ENCODE measurements around the gene NME2.
"Not testable (repeated sequence)": the region's sequence is repeated elsewhere in the genome, so short reads cannot be mapped to it uniquely, and the experiment has no call there.

NME2 gene

DNA sequence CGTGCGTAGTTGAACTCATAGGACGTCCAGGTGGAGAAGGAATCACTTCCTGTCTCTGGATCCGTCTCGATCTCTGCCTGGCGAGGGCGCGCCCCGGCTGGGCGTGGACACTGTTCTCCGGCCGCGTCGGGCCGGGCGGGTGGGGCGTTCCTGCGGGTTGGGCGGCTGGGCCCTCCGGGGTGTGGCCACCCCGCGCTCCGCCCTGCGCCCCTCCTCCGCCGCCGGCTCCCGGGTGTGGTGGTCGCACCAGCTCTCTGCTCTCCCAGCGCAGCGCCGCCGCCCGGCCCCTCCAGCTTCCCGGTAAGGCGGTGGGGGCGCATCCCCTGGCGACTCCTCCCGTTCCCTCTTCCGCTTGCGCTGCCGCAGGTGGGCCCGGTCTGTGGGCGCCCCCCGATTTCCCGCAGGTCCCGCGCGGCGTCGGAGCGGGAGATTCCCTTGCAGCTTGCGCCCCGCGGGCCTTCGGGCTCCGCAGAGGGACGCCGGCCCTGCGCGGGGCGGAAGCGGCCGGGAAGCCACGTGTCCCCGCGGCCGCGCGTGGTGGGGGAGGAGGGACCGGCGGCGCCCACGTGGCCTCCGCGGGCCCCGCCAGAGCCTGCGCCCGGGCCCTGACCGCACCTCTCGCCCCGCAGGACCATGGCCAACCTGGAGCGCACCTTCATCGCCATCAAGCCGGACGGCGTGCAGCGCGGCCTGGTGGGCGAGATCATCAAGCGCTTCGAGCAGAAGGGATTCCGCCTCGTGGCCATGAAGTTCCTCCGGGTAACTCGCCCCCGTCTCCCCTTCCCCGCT, at the start of gene NME2:
NME2 (plus strand) TSS at position 214 of the 789 bp plus-strand sequence; CDS start at position 634, 420 bp downstream.
- in situ Hi-C loops (cut with MboI; ENCODE audit: low sequenced_read_pairs), result no loop called here

- in situ Hi-C loops (cut with MboI; ENCODE audit: low sequenced_read_pairs), result no loop called here
Measured at GRCh38 chr17:51118330-51119195, 47.6 kb upstream of the NME2 start.

GRCh38 chr17:51119415-51120356, 46.5 kb upstream of the NME2 start:
- in situ Hi-C loops (cut with MboI; ENCODE audit: low sequenced_read_pairs), result no loop called here

GRCh38 chr17:51120357-51120738, 45.9 kb upstream of the NME2 start:
- in situ Hi-C loops (cut with MboI; ENCODE audit: low sequenced_read_pairs), result no loop called here

- in situ Hi-C loops (cut with MboI; ENCODE audit: low sequenced_read_pairs), result no loop called here
Measured at GRCh38 chr17:51120739-51121619, 45.2 kb upstream of the NME2 start, which contains the start of gene SPAG9. Gene SPAG9 (minus strand): TSS chr17:51120868. CDS start chr17:51120656, 212 bp downstream.

- in situ Hi-C loops (cut with MboI; ENCODE audit: low sequenced_read_pairs), result no loop called here
Measured at GRCh38 chr17:51121620-51122472, 44.4 kb upstream of the NME2 start.

- in situ Hi-C loops (cut with MboI; ENCODE audit: low sequenced_read_pairs), result not testable (repeated sequence)
Measured at GRCh38 chr17:51122473-51123115, 43.6 kb upstream of the NME2 start.

GRCh38 chr17:51124640-51125503, 41.3 kb upstream of the NME2 start:
- in situ Hi-C loops (cut with MboI; ENCODE audit: low sequenced_read_pairs), result no loop called here

DNA sequence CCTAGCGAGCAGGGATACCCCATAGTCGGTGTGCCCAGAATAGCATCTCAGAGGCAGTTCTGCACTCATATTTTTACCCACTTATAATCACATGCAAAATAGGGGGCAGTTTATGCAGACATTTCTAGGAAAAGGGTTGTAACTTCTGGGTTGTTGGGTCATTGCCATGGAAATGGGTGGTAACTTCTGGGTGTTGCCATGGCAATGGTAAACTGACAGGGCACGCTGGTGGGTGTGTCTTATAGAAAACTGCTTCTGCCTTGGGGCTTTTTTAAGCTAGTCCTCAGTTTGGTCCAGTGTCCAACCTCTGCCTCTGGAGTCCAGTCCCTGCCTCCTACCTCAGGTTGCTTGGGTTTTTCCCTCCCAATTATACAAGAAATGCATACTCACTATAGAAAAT, 38.1 kb upstream of the NME2 start:
- in situ Hi-C loops (cut with MboI; ENCODE audit: low sequenced_read_pairs), result no loop called here

GRCh38 chr17:51132964-51133319, 33.3 kb upstream of the NME2 start:
- in situ Hi-C loops (cut with MboI; ENCODE audit: low sequenced_read_pairs), result no loop called here

GRCh38 chr17:51133365-51133764, 32.8 kb upstream of the NME2 start:
- in situ Hi-C loops (cut with MboI; ENCODE audit: low sequenced_read_pairs), result no loop called here

DNA sequence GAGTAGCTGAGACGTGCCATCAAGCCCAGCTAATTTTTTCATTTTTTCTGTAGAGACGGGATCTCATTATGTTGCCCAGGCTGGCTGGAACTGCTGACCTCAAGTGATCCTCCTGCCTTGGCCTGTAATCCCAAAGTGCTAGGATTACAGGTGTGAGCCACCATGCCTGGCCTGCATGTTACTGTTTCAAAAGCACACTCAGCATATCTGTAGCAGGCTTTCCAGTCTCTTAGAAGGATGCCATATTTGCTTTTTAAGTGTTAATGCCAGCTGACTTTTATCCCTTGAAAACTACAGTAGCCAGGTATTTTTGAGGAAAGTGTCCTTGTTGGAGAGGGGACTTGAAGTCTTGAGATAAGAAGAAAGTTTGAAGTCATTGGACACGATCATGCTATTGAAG, 30.3 kb upstream of the NME2 start:
- in situ Hi-C loops (cut with MboI; ENCODE audit: low sequenced_read_pairs), result no loop called here

DNA sequence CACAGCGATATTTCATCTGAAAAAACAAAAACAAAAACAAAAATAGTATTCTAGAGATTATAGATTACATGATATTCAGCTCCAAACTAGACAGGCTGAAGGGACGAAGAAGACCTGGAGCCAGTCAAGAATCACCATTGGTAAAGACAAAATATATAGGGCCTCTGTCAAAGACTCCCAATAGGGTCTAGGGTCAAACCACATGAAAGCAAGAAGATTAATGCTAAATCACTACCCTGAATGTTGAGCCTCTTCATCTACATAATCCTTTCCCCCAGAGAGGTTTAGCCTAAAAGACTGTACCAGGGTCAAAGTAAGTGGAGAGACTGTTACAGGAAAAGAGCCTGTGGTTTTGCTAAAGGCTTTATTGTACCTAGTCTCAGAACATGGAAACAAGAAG, 23.6 kb upstream of the NME2 start:
- in situ Hi-C loops (cut with MboI; ENCODE audit: low sequenced_read_pairs), result no loop called here

DNA sequence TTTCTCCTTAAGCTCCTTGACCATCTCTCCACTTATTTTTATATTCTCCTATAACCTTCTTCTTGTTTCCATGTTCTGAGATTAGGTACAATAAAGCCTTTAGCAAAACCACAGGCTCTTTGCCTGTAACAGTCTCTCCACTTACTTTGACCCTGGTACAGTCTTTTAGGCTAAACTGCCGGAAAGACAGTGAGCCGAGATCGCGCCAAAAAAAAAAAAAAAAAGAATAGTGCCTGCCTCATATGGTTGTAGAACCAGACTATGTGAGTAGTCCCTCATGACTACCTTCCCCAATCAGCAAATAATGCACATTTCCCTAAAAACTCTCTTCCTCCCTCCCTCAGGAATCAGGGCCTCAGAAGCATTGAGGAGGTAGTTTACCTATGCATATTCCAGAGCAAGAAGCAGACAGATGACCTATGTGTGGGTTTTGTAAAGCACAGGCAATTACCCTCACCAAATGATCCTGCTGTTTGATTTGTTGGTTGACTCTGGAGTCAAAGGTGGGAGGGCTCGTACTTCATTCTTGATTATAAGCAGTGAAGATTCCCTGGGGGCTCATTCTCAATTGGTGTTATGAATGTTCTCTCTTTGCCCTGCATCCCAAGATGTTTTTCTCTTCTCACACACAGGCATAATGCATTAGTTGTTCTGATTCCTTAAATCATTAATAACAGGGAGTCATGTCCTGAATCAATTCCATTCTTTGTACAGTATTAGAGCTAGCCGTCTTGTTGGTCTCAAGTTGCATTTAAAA, 21.8 kb upstream of the NME2 start:
- in situ Hi-C loops (cut with MboI; ENCODE audit: low sequenced_read_pairs), result no loop called here

- in situ Hi-C loops (cut with MboI; ENCODE audit: low sequenced_read_pairs), result no loop called here
Measured at GRCh38 chr17:51147650-51148049, 18.6 kb upstream of the NME2 start.

GRCh38 chr17:51149163-51149562, 17.0 kb upstream of the NME2 start:
- in situ Hi-C loops (cut with MboI; ENCODE audit: low sequenced_read_pairs), result no loop called here

DNA sequence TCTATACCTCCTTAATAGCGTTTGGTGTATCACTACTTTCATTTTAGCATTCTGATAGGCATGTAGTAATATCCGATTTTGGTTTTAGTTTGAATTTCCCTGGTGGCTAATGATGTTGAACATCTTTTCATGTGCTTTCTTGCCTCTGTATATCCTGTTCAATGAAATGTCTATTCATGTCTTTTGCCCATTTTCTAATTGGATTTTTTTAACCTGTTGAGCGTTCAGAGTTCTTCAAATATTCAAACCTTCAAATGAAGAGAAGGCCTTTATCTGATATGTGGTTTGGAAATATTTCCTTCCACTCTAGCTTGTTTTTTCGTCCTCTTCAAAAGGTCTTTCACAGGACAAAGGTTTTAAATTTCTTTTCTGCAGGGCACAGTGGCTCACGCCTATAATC, 15.3 kb upstream of the NME2 start:
- in situ Hi-C loops (cut with MboI; ENCODE audit: low sequenced_read_pairs), result loop anchor here (10.0 kb wide), 1 partner anchor 146 kb away; no protein-coding TSS in a partner anchor
